Lung (tissue), 12 donors: ENCODE measurements around the gene TRPC4AP. TPM values are rescaled to one million over a fixed set of nuclear protein-coding genes. Genes with fewer than 3 reads are reported as not detected.

Source experiments
- ATAC-seq: fragments of 200-7000 bp; cut with Tn5 transposase; one replicate; pipeline ENCODE4 v1.9.1; 2020; ENCODE audit warnings: moderate number of reproducible peaks; ENCODE audit not compliant: insufficient read depth, low FRiP score
- DNase-seq, 3 donors: peaks; one replicate each; pipeline ENCODE4 v3.0.0-alpha.2; 2013 to 2017
- H3K27ac ChIP-seq, 2 donors: one replicate each; pipeline ENCODE4 v1.5.1; 2013; ENCODE audit warnings: mild to moderate bottlenecking in 2 of 2, moderate library complexity in 2 of 2, control low read depth in 1 of 2, inconsistent platforms in 1 of 2, low read depth in 1 of 2, low read length in 1 of 2
- H3K27me3 ChIP-seq, 3 donors: one replicate each; pipeline ENCODE4 v1.5.1; 2013; ENCODE audit warnings: low read length in 2 of 3; ENCODE audit not compliant: control insufficient read depth in 3 of 3, insufficient read depth in 3 of 3
- H3K36me3 ChIP-seq, 4 donors: one replicate each; pipeline ENCODE4 v1.5.1; 2013; ENCODE audit warnings: low read length in 4 of 4, mild to moderate bottlenecking in 1 of 4, moderate library complexity in 1 of 4; ENCODE audit not compliant: control insufficient read depth in 4 of 4, insufficient read depth in 4 of 4
- H3K4me1 ChIP-seq, 5 donors: one replicate each; pipeline ENCODE4 v1.5.1; 2013; ENCODE audit warnings: low read length in 5 of 5, mild to moderate bottlenecking in 2 of 5, moderate library complexity in 1 of 5; ENCODE audit not compliant: control insufficient read depth in 5 of 5, insufficient read depth in 5 of 5
- H3K4me3 ChIP-seq: one replicate; pipeline ENCODE4 v1.5.1; 2013; ENCODE audit warnings: mild to moderate bottlenecking, control low read depth, moderate library complexity
- H3K9ac ChIP-seq, 2 donors: one replicate each; pipeline ENCODE4 v1.5.1; 2013; ENCODE audit warnings: low read length in 2 of 2, control low read depth in 1 of 2; ENCODE audit not compliant: insufficient read depth in 1 of 2
- H3K9me3 ChIP-seq, 4 donors: one replicate each; pipeline ENCODE4 v1.5.1; 2013; ENCODE audit warnings: low read length in 3 of 4, mild to moderate bottlenecking in 1 of 4, moderate library complexity in 1 of 4; ENCODE audit not compliant: control insufficient read depth in 4 of 4, insufficient read depth in 3 of 4
- CTCF ChIP-seq: IDR thresholded peaks from 2 replicates; pipeline ENCODE4 v1.5.1; 2012; ENCODE audit warnings: mild to moderate bottlenecking; ENCODE audit errors: control extremely low read depth, extremely low read depth
- WGBS, 2 donors: extraction: QIAGEN DNeasy Blood & Tissue Kit; methylation state at CpG; one replicate each; pipeline ENCODE4 v1.1.7; 2013; 5-methylcytosine and 5-hydroxymethylcytosine counted together
- polyA plus RNA-seq, 2 donors: library from polyadenylated mRNA; stranded (reverse); fragments of 200-250 nt; gene quantifications; one replicate each; pipeline ENCODE4 v1.2.1, GENCODE V29; 2013
- total RNA-seq, 2 donors: library from RNA; depleted of rRNA in 1 of 2; stranded (reverse); fragments of >200 nt in 1 of 2; gene quantifications; one replicate each; pipeline ENCODE4 v1.2.1, GENCODE V29; 2014 to 2021
- donor health status: control.
- donor health status: control.
- donor health status: Bipolar disorder and iron deficiency.
- donor health status: healthy.
- donor health status: DM: yes; HTN: yes; CAD: no.

TRPC4AP gene
- total and polyA plus RNA-seq, 4 donors, result 37.6 to 62.5 (median 50.2) TPM

GRCh38 chr20:34956041-34956458, 136.6 kb downstream of the TRPC4AP start:
- no peak for TF ChIP-seq CTCF
- Histone ChIP-seq H3K9ac (peak overlapping the region; percentile 42 to 74), H3K27ac (peak overlapping the region; percentile 79 to 85), H3K4me3 (peak overlapping the region; percentile 49), H3K27me3 (no peaks in the 10 kb centered on the region), H3K9me3 (no peaks in the 10 kb centered on the region), H3K36me3 (peaks cover 0 to 5% (median 0%) of the 10 kb centered on the region in 4 donors), H3K4me1 (peaks cover 0 to 10% (median 2%) of the 10 kb centered on the region in 5 donors)
- WGBS, 2 donors, result 16 to 23% methylated on average over 6 of the region's 6 CpGs
- ATAC-seq (no peak), DNase-seq (no peak)

GRCh38 chr20:34955231-34956040, 137.2 kb downstream of the TRPC4AP start, which contains the start of the genes GSS and MYH7B:
Gene GSS, minus strand, starts transcription at chr20:34955806. Its CDS starts 3,954 bp downstream, at chr20:34951852.
Gene MYH7B, plus strand, starts transcription at chr20:34955868. Its CDS starts 22,138 bp downstream, at chr20:34978006.
- peak within 1 kb of the TSS; percentile 49 for H3K4me3 ChIP-seq
- peak; percentile 98 to 99 (median 99) for DNase-seq
- peak; percentile 24 for TF ChIP-seq CTCF
- peak within 1 kb of the TSS; percentile 73 to 75 for H3K9ac ChIP-seq
- H3K9me3 ChIP-seq, result no peaks in the 10 kb centered on the region
- H3K36me3 ChIP-seq, result peaks cover 0 to 5% (median 0%) of the 10 kb centered on the region in 4 donors
- peak; percentile 97 for ATAC-seq
- H3K27me3 ChIP-seq, result no peaks in the 10 kb centered on the region
- H3K27ac ChIP-seq, result peak within 1 kb of the TSS; percentile 79 to 85
- H3K4me1 ChIP-seq, result peaks cover 0 to 10% (median 2%) of the 10 kb centered on the region in 5 donors
- 0 to 1% methylated on average over 62 of the region's 62 CpGs for WGBS, 2 donors

GRCh38 chr20:34954904-34955230, 137.7 kb downstream of the TRPC4AP start:
- peak; percentile 42 to 52 (median 47) for DNase-seq
- peaks cover 0 to 10% (median 2%) of the 10 kb centered on the region in 5 donors for H3K4me1 ChIP-seq
- peaks cover 0 to 8% (median under 1%) of the 10 kb centered on the region in 4 donors for H3K36me3 ChIP-seq
- ATAC-seq, result no peak
- H3K27me3 ChIP-seq, result no peaks in the 10 kb centered on the region
- peak overlapping the region; percentile 79 to 85 for H3K27ac ChIP-seq
- TF ChIP-seq CTCF, result no peak
- peak overlapping the region; percentile 73 to 75 for H3K9ac ChIP-seq
- H3K4me3 ChIP-seq, result peak overlapping the region; percentile 49
- H3K9me3 ChIP-seq, result no peaks in the 10 kb centered on the region
- 12 to 14% methylated on average over 13 of the region's 13 CpGs for WGBS, 2 donors
